PFSK-1 (cell line): Measurements from ENCODE around the gene C1orf159.

Experiments used
- FOXP2 ChIP-seq: optimal IDR thresholded peaks from 2 replicates; pipeline ENCODE3; 2011; ENCODE audit warnings: borderline replicate concordance, control low read depth, inconsistent platforms; ENCODE audit not compliant: insufficient read depth; ENCODE audit errors: extremely low read length, extremely low read depth
- POLR2AphosphoS5 ChIP-seq: IDR thresholded peaks from 2 replicates; pipeline ENCODE4 v1.6.1; 2012; ENCODE audit warnings: low read depth, mild to moderate bottlenecking, control low read depth, low read length, moderate library complexity
- SIN3A ChIP-seq: IDR thresholded peaks from 2 replicates; pipeline ENCODE4 v1.6.1; 2012; ENCODE audit warnings: mild to moderate bottlenecking, low read length, moderate library complexity, borderline replicate concordance; ENCODE audit not compliant: insufficient read depth
- TAF1 ChIP-seq: IDR thresholded peaks from 2 replicates; pipeline ENCODE4 v1.6.1; 2012; ENCODE audit warnings: low read length, control low read depth, borderline replicate concordance; ENCODE audit not compliant: insufficient read depth
- TF ChIP-seq, protein P1 (sequence below), 2 experiments: IDR thresholded peaks; 2 replicates each; pipeline versions ENCODE4 v1.6.1 to v1.8.0; 2011 to 2012; ENCODE audit warnings: low read depth in 2 of 2, low read length in 2 of 2, control low read depth in 1 of 2, inconsistent platforms in 1 of 2, mild to moderate bottlenecking in 1 of 2, moderate library complexity in 1 of 2; ENCODE audit not compliant: insufficient read depth in 1 of 2

C1orf159 gene

DNA sequence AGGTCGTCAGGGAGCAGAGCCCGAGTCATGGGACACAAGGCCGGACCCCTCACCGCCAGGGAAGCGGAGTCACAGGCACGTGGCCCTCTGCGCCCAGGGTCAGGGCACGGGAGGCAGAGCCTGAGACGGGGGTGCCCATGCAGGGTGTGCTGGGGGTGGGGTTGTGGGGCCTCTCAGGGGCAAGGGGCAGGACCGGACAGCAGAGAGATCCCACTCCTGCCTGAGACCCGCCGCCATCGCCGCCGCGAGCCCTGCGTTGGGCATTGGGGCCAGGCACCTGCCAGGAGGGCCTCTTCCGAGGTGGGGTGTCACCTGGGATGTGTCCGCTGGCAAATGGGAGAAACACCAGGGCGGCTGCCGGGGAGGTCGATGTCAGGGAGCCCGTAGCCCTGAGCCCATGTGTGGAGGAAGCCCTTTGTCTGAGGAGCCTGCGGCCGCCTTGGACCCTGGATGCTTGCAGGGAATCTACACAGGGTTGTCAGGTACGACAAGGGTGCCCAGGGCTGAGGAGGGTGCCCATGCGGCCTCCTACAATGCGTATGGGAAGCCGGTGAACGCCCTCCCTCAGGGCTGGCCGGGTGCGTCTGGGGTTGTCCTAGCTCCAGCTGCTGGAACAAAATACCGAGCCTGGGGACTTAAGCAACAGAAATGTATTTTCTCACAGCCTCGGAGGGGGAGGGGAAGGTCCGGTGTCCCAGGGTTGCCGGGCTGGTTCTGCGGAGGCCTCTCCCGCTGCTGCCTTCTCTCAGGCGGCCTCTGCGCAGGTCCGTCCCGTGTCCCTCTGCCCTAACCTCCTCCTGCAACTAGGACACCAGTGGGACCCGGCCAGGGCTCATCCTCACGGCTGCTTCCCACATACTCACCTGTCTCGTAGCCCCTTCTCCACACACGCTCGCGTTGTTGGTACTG is 16.4 kb upstream of the C1orf159 start:
- TF ChIP-seq SIN3A (no peak), FOXP2 (no peak), POLR2AphosphoS5 (no peak), TAF1 (no peak)
- TF ChIP-seq, protein P1, sequence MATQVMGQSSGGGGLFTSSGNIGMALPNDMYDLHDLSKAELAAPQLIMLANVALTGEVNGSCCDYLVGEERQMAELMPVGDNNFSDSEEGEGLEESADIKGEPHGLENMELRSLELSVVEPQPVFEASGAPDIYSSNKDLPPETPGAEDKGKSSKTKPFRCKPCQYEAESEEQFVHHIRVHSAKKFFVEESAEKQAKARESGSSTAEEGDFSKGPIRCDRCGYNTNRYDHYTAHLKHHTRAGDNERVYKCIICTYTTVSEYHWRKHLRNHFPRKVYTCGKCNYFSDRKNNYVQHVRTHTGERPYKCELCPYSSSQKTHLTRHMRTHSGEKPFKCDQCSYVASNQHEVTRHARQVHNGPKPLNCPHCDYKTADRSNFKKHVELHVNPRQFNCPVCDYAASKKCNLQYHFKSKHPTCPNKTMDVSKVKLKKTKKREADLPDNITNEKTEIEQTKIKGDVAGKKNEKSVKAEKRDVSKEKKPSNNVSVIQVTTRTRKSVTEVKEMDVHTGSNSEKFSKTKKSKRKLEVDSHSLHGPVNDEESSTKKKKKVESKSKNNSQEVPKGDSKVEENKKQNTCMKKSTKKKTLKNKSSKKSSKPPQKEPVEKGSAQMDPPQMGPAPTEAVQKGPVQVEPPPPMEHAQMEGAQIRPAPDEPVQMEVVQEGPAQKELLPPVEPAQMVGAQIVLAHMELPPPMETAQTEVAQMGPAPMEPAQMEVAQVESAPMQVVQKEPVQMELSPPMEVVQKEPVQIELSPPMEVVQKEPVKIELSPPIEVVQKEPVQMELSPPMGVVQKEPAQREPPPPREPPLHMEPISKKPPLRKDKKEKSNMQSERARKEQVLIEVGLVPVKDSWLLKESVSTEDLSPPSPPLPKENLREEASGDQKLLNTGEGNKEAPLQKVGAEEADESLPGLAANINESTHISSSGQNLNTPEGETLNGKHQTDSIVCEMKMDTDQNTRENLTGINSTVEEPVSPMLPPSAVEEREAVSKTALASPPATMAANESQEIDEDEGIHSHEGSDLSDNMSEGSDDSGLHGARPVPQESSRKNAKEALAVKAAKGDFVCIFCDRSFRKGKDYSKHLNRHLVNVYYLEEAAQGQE (IDR thresholded peaks at IDR 0.05; ENCODE audit: insufficient read depth in 1 of 2, low read depth in 2 of 2, low read length in 2 of 2): no peak

DNA sequence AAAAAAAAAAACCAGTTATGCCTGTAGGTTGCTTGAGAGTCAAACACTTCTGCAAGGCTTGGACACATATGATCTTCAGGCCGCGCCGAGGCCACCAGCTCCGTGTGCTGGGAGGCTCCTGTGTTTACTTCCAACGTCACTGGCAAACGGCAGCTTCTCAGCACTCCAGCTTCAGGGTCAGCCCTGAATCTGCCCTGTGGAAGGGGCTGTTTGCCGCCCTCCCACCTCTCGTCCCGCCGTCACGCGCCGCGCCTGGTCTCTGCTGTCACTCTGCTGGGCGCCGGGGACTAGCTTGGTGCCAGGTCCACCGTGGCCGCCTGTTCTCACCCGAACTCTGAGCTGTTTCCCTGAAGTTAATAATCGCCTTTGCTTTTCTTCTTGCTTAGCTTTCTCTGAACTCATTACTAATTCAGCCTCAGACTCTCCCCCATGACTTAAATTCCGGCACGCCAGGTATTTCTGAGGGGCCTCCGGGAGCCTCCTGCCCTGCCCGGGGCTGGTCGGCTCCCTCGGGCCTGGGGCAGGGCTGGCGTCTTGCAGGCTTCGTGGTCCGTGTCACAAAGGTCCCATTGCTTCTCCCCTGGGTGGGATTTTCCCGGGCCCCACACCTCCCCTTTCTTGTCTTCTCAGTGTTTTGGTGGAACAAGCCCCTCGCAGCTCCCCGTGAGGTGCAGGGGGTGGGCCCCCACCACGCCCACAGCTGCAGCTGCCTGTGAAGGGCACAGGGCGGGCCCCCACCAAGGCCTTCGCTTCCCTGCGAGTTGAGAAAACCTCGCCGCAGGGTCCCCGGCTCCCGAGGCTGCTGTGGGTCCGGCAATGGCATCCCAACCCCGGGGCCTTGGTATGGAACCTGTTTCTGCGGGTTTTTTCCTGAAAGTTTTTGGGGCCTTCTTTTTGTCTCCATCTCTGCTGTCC is 14.6 kb upstream of the C1orf159 start:
- TF ChIP-seq TAF1 (no peak), POLR2AphosphoS5 (no peak), FOXP2 (no peak), SIN3A (no peak)
- TF ChIP-seq, protein P1 (IDR thresholded peaks at IDR 0.05; ENCODE audit: insufficient read depth in 1 of 2, low read depth in 2 of 2, low read length in 2 of 2): no peak

DNA sequence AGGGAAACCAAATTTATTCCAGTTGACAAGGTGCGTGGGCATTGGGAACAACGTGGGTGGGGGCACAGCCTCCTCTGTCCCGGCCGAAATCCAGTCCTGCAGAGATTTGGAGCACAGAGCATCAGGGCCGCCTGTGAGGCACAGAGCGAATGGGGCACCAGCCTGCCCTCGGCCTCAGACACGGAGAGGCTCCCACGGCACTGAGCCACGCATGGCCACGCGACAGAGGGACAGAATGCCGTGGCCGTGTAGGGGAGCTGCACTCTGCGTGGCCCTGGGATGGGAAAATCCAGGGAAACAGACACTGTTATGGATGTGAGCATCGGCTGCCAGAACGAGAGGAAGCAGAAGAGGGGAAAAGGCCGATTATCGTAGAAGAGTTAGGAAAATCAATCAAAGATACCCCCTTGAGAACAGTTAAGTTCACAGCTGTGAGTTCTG is 13.5 kb upstream of the C1orf159 start:
- TF ChIP-seq SIN3A (no peak), TAF1 (no peak), POLR2AphosphoS5 (no peak), FOXP2 (no peak)
- TF ChIP-seq, protein P1 (IDR thresholded peaks at IDR 0.05; ENCODE audit: insufficient read depth in 1 of 2, low read depth in 2 of 2, low read length in 2 of 2): no peak

DNA sequence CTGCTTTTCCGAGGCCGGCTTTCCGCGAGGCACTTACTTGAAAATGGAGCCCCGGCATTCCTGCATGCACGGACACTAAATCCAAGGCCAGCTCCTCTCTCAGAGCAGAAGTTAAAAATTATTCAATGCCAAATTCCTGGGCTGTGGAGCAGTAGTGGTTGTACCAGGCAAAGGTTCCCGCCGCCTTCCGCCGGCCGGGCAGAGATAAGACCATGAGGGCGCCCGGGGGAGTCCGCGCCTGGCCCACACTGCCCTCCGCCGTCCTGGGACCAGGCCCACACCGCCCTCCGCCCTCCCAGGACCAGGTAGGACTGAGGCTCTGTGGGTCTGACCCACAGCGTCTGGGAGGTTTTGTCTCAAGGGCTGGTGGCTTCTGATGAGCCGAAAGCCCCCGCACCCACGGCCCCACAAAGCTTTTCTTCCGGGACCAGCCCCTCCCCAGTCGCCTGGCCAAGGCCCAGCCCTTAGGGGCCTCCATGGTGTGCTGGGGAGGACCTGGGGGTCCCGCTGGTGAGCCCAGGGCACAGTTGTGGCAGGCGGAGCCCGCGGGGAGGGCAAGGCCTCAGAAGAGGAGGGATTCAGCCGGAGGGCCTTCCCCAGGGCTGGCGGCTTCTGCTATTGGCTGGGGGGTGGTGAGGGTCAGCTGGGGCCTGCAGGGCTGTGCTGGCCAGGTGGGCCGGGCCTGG is 12.7 kb upstream of the C1orf159 start:
- TF ChIP-seq POLR2AphosphoS5 (no peak), SIN3A (no peak), FOXP2 (no peak), TAF1 (no peak)
- TF ChIP-seq, protein P1 (IDR thresholded peaks at IDR 0.05; ENCODE audit: insufficient read depth in 1 of 2, low read depth in 2 of 2, low read length in 2 of 2): no peak
